Astrocyte of the spinal cord (primary cell): ENCODE measurements around the gene EVL.

Experiments
- DNase-seq: peaks from one replicate; pipeline ENCODE4 v3.0.0; 2011; ENCODE audit warnings: low read depth, low spot score
- H3K4me3 ChIP-seq: 2 replicates; pipeline ENCODE4 v1.5.1; 2011; ENCODE audit warnings: low read depth, mild to moderate bottlenecking, low read length, moderate library complexity
- CTCF ChIP-seq: IDR thresholded peaks from 2 replicates; pipeline ENCODE4 v1.5.1; 2012; ENCODE audit warnings: low read depth, mild to moderate bottlenecking, low read length, inconsistent platforms
- in situ Hi-C: cut with HindIII; loops from 2 replicates; pipeline ENCODE4 v1.10.0; 2017; ENCODE audit warnings: low sequenced_read_pairs

EVL gene

GRCh38 chr14:100121643-100122480 is 56.6 kb downstream of the EVL start:
- no peak for TF ChIP-seq CTCF
- DNase-seq = no peak
- in situ Hi-C loops = no loop called here
- H3K4me3 ChIP-seq = no peak overlapping the region

GRCh38 chr14:100122481-100123223 is 57.4 kb downstream of the EVL start:
- no peak for DNase-seq
- in situ Hi-C loops = no loop called here
- no peak for TF ChIP-seq CTCF
- no peak overlapping the region for H3K4me3 ChIP-seq

- TF ChIP-seq CTCF = no peak
- no peak overlapping the region for H3K4me3 ChIP-seq
- no peak for DNase-seq
- in situ Hi-C loops = no loop called here
These were observed 58.4 kb downstream of the EVL start for GRCh38 chr14:100123618-100124017.

- H3K4me3 ChIP-seq = no peak overlapping the region
- in situ Hi-C loops = no loop called here
- no peak for DNase-seq
- TF ChIP-seq CTCF = no peak
These were observed 59.4 kb downstream of the EVL start for GRCh38 chr14:100124551-100125088.

GRCh38 chr14:100126401-100126800 is 61.2 kb downstream of the EVL start:
- in situ Hi-C loops = no loop called here
- no peak for DNase-seq
- H3K4me3 ChIP-seq = no peak overlapping the region
- no peak for TF ChIP-seq CTCF

- in situ Hi-C loops = no loop called here
- H3K4me3 ChIP-seq = no peak overlapping the region
- no peak for DNase-seq
- no peak for TF ChIP-seq CTCF
These were observed 62.7 kb downstream of the EVL start for GRCh38 chr14:100127853-100128455.
